ENCODE measurements around the gene STAT3.

GRCh38 chr17:42310787-42311215, 77.4 kb downstream of the STAT3 start:
- TF ChIP-seq ZNF8 (CRISPR knock-in tag; IDR thresholded peaks at IDR 0.05), result no peak
- TF ChIP-seq PATZ1 (CRISPR knock-in tag; IDR thresholded peaks at IDR 0.05; ENCODE audit: borderline replicate concordance), result no peak
- no peak for TF ChIP-seq BACH2 (CRISPR knock-in tag; IDR thresholded peaks at IDR 0.05; ENCODE audit: borderline replicate concordance)
- TF ChIP-seq ARNTL (CRISPR knock-in tag; IDR thresholded peaks at IDR 0.05; ENCODE audit: borderline replicate concordance, low read depth), result no peak
- no peak for TF ChIP-seq TSHZ2 (CRISPR knock-in tag; IDR thresholded peaks at IDR 0.05)

Measured in SK-N-SH treated with all-trans-retinoic acid at 6 μM for 48 hours (cell line).